Common myeloid progenitor, CD34-positive (primary cell): ENCODE data around the gene SDR39U1.

Experiments
- CTCF ChIA-PET: fragments of 350-600 bp; sonication (Branson Sonifier 250); formaldehyde crosslinking; loops from one replicate; lab custom pipeline; 2021; ENCODE audit warnings: antibody characterized with exemption; lab: Charles Lee
- POLR2A ChIA-PET: fragments of 350-600 bp; sonication (Branson Sonifier 250); formaldehyde crosslinking; loops from one replicate; lab custom pipeline; 2021; ENCODE audit warnings: antibody characterized with exemption; lab: Charles Lee
- DNase-seq, 3 donors: peaks; one replicate each; pipeline versions ENCODE4 v3.0.0 to v3.0.0-alpha.2; 2013
- H3K27ac ChIP-seq, 2 experiments: 1 replicate in 1 of 2; 2 replicates in 1 of 2; pipeline ENCODE4 v1.7.0; 2013; ENCODE audit warnings: inconsistent platforms in 2 of 2, low read length in 2 of 2, mild to moderate bottlenecking in 2 of 2, low read depth in 1 of 2, moderate library complexity in 1 of 2; ENCODE audit not compliant: severe bottlenecking in 2 of 2, insufficient read depth in 1 of 2, poor library complexity in 1 of 2
- H3K27me3 ChIP-seq, 5 experiments: replicated peaks in 2 of 5; 1 replicate in 3 of 5; 2 replicates in 2 of 5; pipeline versions ENCODE4 v1.6.1 to v1.7.0; 2013; ENCODE audit warnings: low read length in 4 of 5, mild to moderate bottlenecking in 2 of 5, moderate library complexity in 2 of 5, inconsistent platforms in 1 of 5; ENCODE audit not compliant: insufficient read depth in 5 of 5, control insufficient read depth in 4 of 5
- H3K36me3 ChIP-seq, 4 experiments: 1 replicate in 2 of 4; 2 replicates in 2 of 4; pipeline versions ENCODE4 v1.6.1 to v1.7.0; 2013; ENCODE audit warnings: low read length in 3 of 4, control low read depth in 1 of 4, mild to moderate bottlenecking in 1 of 4; ENCODE audit not compliant: control insufficient read depth in 4 of 4, insufficient read depth in 4 of 4
- H3K4me1 ChIP-seq, 4 experiments: 1 replicate in 3 of 4; 2 replicates in 1 of 4; pipeline versions ENCODE4 v1.6.1 to v1.7.1; 2013; ENCODE audit warnings: low read length in 3 of 4, mild to moderate bottlenecking in 3 of 4, control low read depth in 1 of 4, inconsistent platforms in 1 of 4, moderate library complexity in 1 of 4; ENCODE audit not compliant: control insufficient read depth in 4 of 4, insufficient read depth in 4 of 4; ENCODE audit errors: control extremely low read depth in 1 of 4
- H3K4me3 ChIP-seq, 7 experiments: 1 replicate in 4 of 7; 2 replicates in 3 of 7; pipeline versions ENCODE4 v1.5.1 to v1.7.0; 2013; ENCODE audit warnings: mild to moderate bottlenecking in 7 of 7, low read length in 6 of 7, moderate library complexity in 6 of 7, inconsistent platforms in 2 of 7, low read depth in 2 of 7, control low read depth in 1 of 7; ENCODE audit not compliant: insufficient read depth in 4 of 7, control insufficient read depth in 1 of 7; ENCODE audit errors: extremely low read depth in 1 of 7
- H3K9me3 ChIP-seq, 5 experiments: 1 replicate in 4 of 5; 2 replicates in 1 of 5; pipeline versions ENCODE4 v1.6.1 to v1.7.1; 2013; ENCODE audit warnings: low read length in 4 of 5, mild to moderate bottlenecking in 2 of 5, inconsistent platforms in 1 of 5, low read depth in 1 of 5, moderate library complexity in 1 of 5; ENCODE audit not compliant: control insufficient read depth in 4 of 5, insufficient read depth in 2 of 5; ENCODE audit errors: control extremely low read depth in 1 of 5
- WGBS: methylation state at CpG from one replicate; pipeline ENCODE4 v1.1.5; 2013; ENCODE audit not compliant: insufficient coverage; 5-methylcytosine and 5-hydroxymethylcytosine counted together

SDR39U1 gene

DNA sequence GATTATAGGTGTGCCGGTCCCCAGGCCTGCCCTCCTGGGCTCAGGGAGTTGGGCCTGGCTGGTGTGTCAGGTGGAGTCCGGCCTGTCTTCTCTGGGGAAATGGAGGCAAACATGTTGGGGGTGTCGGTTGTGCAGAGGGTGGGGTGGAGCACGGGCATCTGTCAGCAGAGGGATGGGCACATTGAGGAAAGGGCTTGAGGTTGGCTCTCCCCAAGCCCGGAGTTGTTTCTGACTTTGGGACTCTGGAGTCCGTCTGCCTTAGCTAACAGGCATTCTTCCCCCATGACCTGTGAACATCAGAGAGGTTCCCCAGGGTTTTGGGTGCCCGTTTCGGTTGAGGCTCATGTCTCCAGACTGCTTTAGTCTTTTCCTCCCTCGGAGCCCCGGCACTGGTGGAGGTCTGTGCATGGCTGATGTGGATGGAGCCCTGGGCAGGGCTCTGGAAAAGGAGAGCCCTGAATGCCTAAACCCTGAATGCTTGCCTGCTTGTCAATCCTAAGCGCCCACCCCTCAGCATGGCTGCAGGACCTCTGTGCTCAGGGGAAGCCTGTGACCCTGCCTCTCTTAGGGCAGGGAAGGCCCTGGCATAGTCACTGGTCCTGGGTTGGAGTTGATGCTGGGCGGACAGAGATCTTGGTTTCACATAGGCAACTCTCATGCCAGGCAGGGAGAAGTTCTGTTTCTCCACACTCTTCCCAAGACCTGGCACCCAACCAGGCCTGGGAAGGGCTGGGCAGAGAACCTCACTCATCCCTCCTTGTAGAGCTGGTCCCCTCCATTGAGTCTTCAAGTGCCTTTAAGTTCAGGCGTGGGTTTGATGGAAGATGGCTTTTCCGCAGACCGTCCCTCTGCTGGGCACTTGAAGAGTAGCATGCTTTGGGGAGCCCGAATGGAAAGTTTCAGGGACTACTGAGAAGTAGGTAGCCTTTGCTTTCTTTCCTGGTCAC, 30.9 kb downstream of the SDR39U1 start:
- DNase-seq: peak; percentile 64 to 78 (median 76)
- Histone ChIP-seq H3K27ac (no peak overlapping the region), H3K27me3 (no peaks in the 10 kb centered on the region), H3K9me3 (no peaks in the 10 kb centered on the region), H3K4me3 (no peak overlapping the region), H3K36me3 (peaks cover 0 to 79% (median 38%) of the 10 kb centered on the region in 4 experiments), H3K4me1 (no peaks in the 10 kb centered on the region)
- POLR2A ChIA-PET: no interaction called here
- CTCF ChIA-PET: interaction anchor here (0.8 to 23.8 kb wide), 18 partner anchors 7 to 114 kb away, joined by 3 to 489 read pairs (median 8); partner anchors contain the start of genes CBLN3, KHNYN and NYNRIN
- 71% methylated on average over 12 of the region's 16 CpGs for WGBS

DNA sequence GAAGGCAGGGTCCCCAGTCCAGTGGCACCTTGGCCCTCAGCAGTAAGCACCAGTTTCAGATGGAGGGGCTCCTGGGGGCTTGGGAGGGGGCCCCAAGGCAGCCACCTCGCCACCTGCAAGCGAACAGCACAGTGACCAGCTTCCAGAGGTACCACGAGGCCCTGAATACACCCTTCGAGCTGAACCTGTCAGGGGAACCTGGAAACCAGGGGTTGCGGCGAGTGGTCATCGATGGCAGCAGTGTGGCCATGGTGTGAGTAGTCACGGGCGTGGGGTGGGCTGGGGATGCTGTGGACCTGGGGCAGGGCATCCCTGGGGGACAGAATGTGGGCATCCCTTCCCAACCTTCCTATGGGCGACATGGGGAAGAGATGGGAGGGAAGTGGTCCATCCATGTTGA, 32.6 kb downstream of the SDR39U1 start:
- Histone ChIP-seq H3K9me3 (no peaks in the 10 kb centered on the region), H3K4me3 (no peak overlapping the region), H3K4me1 (no peaks in the 10 kb centered on the region), H3K27me3 (no peaks in the 10 kb centered on the region), H3K27ac (no peak overlapping the region), H3K36me3 (peaks cover 0 to 69% (median 35%) of the 10 kb centered on the region in 4 experiments)
- CTCF ChIA-PET: interaction anchor here (1.0 to 23.8 kb wide), 18 partner anchors 9 to 79 kb away, joined by 3 to 489 read pairs (median 7); partner anchors contain the start of genes CBLN3, KHNYN and NYNRIN
- POLR2A ChIA-PET: interaction anchor here (0.7 kb wide), 1 partner anchor 74 kb away, joined by 3 read pairs; no protein-coding TSS in a partner anchor
- WGBS: 98% methylated on average over 10 of the region's 10 CpGs
- DNase-seq: no peak

DNA sequence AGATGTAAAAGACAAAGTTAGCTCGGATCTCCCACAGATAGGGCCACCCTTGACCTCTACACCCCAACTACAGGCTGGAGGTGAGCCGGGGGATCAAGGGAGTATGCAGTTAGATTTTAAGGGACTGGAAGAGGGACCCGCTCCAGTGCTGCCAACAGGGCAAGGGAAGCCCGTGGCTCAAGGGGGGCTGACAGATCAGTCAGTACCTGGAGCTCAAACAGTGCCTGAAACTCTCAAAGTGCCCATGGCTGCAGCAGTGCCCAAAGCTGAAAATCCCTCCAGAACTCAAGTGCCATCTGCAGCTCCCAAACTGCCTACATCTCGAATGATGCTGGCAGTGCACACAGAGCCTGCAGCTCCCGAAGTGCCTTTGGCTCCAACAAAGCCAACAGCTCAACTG, 33.4 kb downstream of the SDR39U1 start:
- 98% methylated on average over 4 of the region's 6 CpGs for WGBS
- Histone ChIP-seq H3K9me3 (no peaks in the 10 kb centered on the region), H3K27me3 (no peaks in the 10 kb centered on the region), H3K4me1 (no peaks in the 10 kb centered on the region), H3K36me3 (peaks cover 0 to 66% (median 31%) of the 10 kb centered on the region in 4 experiments), H3K27ac (no peak overlapping the region), H3K4me3 (no peak overlapping the region)
- ChIA-PET POLR2A (interaction anchor here (0.9 kb wide), 1 partner anchor 18 kb away, joined by 3 read pairs; no protein-coding TSS in a partner anchor), CTCF (interaction anchor here (0.7 to 23.8 kb wide), 17 partner anchors 9 to 103 kb away, joined by 3 to 489 read pairs (median 5); partner anchors contain the start of genes CBLN3, KHNYN, NYNRIN and RIPK3)
- no peak for DNase-seq

DNA sequence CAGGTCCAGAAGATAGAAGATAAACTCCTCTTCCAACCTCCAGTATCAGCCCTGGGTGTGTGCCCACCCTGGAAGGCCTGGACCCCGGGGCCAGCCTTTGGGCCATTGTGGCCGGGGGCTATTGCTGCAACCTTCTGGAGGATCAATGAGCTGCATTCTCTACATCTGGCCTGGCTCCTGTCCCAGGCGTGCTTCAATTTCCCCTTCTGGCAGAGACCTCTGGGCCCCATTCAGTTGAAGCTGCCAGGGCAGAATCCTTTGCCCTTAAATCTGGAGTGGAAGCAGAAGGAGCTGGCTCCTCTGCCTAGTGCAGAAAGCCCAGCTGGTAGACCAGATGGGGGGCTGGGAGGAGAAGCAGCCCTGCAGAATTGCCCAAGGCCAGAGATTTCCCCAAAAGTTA, 33.8 kb downstream of the SDR39U1 start:
- no peaks in the 10 kb centered on the region for H3K27me3 ChIP-seq
- CTCF ChIA-PET: interaction anchor here (0.7 to 23.8 kb wide), 15 partner anchors 8 to 102 kb away, joined by 3 to 489 read pairs (median 9); partner anchors contain the start of genes CBLN3, KHNYN, NYNRIN and RIPK3
- peaks cover 0 to 62% (median 27%) of the 10 kb centered on the region in 4 experiments for H3K36me3 ChIP-seq
- no peaks in the 10 kb centered on the region for H3K9me3 ChIP-seq
- H3K4me3 ChIP-seq: no peak overlapping the region
- POLR2A ChIA-PET: interaction anchor here (0.9 kb wide), 1 partner anchor 18 kb away, joined by 3 read pairs; no protein-coding TSS in a partner anchor
- DNase-seq: no peak
- H3K27ac ChIP-seq: no peak overlapping the region
- H3K4me1 ChIP-seq: no peaks in the 10 kb centered on the region
- WGBS: 86% methylated on average over 3 of the region's 3 CpGs

DNA sequence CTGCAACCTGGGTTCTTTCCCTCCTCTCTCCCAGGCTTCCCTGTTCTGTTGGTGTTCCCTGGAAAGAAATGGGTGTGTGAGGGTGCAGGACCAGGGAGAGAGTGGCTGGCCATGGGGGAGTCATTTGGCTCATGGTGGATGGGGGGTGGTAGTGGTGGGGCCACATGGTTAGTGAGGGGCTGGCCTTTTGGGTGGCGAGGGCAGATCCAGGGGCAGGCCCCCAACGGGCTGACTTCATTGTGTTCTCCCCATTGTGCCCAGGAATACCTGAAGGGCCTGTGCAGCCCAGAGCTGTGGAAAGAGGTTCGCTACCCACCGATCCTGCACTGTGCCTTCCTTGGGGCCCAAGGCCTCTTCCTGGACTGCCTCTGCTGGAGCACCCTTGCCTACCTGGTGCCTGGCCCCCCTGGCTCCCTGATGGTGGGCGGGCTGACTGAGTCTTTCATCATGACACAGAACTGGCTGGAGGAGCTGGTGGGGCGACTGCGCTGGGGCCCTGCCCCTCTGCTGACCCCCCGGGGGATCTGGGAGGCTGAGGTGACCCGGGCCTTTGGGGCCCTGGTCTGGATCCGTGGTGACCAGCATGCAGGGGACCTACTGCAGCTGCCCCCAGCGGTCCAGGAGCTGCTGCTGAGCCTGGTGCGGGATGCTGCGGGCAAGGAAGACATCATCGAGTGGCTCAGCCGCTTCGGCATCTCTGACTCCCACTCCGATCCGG, 34.8 kb downstream of the SDR39U1 start:
- Histone ChIP-seq H3K4me3 (no peak overlapping the region), H3K36me3 (peaks cover 0 to 55% (median 23%) of the 10 kb centered on the region in 4 experiments), H3K4me1 (no peaks in the 10 kb centered on the region), H3K27ac (no peak overlapping the region), H3K27me3 (no peaks in the 10 kb centered on the region), H3K9me3 (no peaks in the 10 kb centered on the region)
- ChIA-PET CTCF (interaction anchor here (0.8 to 23.8 kb wide), 12 partner anchors 11 to 60 kb away, joined by 3 to 489 read pairs (median 14); partner anchors contain the start of genes CBLN3 and KHNYN), POLR2A (no interaction called here)
- 96% methylated on average over 13 of the region's 18 CpGs for WGBS
- no peak for DNase-seq

DNA sequence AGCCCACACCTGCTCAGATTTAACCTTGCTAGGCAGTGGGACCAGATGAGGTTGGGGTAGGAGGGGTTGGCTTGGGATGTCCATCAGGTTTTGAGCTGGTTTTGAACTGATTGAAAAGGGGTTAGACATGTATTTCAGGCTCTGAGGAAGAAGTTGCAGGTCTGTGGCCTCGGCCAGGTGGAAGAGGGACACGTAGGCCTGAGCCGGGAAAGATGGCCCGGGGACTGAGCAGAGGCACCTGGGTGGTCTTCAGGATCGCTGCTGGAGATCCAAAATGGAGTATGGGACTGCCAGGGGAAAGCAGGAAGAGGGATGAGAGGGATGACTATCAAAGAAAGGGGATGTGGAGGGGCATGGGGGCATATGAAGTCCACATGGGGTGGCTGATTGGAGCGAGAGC, 36.2 kb downstream of the SDR39U1 start:
- POLR2A ChIA-PET: no interaction called here
- no peaks in the 10 kb centered on the region for H3K9me3 ChIP-seq
- no peak overlapping the region for H3K27ac ChIP-seq
- H3K4me3 ChIP-seq: no peak overlapping the region
- peaks cover 0 to 48% (median 21%) of the 10 kb centered on the region in 4 experiments for H3K36me3 ChIP-seq
- WGBS: 100% methylated on average over 6 of the region's 6 CpGs
- H3K27me3 ChIP-seq: no peaks in the 10 kb centered on the region
- peaks cover 0 to 7% (median 0%) of the 10 kb centered on the region in 4 experiments for H3K4me1 ChIP-seq
- no peak for DNase-seq
- CTCF ChIA-PET: interaction anchor here (1.3 to 23.8 kb wide), 8 partner anchors 10 to 40 kb away, joined by 3 to 489 read pairs (median 36); partner anchors contain the start of genes CBLN3 and KHNYN
